ENCODE data around the gene ERC2.
A peak's percentile ranks its signal among the peaks of the same experiment; 100 is the strongest.

ERC2 gene

GRCh38 chr3:56005196-56005805 is 463.0 kb downstream of the ERC2 start:
- TF ChIP-seq, protein P1, sequence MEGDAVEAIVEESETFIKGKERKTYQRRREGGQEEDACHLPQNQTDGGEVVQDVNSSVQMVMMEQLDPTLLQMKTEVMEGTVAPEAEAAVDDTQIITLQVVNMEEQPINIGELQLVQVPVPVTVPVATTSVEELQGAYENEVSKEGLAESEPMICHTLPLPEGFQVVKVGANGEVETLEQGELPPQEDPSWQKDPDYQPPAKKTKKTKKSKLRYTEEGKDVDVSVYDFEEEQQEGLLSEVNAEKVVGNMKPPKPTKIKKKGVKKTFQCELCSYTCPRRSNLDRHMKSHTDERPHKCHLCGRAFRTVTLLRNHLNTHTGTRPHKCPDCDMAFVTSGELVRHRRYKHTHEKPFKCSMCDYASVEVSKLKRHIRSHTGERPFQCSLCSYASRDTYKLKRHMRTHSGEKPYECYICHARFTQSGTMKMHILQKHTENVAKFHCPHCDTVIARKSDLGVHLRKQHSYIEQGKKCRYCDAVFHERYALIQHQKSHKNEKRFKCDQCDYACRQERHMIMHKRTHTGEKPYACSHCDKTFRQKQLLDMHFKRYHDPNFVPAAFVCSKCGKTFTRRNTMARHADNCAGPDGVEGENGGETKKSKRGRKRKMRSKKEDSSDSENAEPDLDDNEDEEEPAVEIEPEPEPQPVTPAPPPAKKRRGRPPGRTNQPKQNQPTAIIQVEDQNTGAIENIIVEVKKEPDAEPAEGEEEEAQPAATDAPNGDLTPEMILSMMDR (IDR thresholded peaks at IDR 0.05; ENCODE audit: unreplicated experiment in 3 of 3) = no peak
- Mint-ChIP-seq H3K9me3 (no peaks in the 10 kb centered on the region), H3K27ac (no peak overlapping the region), H3K4me3 (no peak overlapping the region), H3K4me1 (peaks cover 45% of the 10 kb centered on the region), H3K36me3 (ENCODE audit: low read depth) (no peaks in the 10 kb centered on the region), H3K27me3 (ENCODE audit: low read depth) (no peaks in the 10 kb centered on the region)

DNA sequence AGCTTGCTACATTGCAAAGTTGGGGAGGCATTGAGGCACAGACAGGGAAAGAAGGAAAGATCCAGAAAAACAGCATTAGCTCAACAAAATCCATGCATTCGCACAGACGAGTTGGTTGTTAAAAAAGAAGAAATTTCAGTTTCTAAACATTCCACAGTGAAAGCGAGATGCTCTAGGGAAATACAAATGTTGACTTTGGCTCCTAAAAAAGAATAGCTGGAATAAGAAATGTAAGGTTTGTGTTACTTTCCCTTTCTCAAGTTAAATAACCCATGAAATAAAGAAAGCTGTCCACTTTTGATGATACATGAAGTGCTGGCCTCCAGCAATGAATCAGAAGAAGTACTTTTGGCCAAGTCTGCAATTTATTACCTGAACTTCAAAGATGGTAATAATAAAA is 465.1 kb downstream of the ERC2 start:
- no peaks in the 10 kb centered on the region for H3K27me3 Mint-ChIP-seq (ENCODE audit: low read depth)
- H3K4me1 Mint-ChIP-seq = peaks cover 45% of the 10 kb centered on the region
- no peaks in the 10 kb centered on the region for H3K9me3 Mint-ChIP-seq
- TF ChIP-seq, protein P1 (IDR thresholded peaks at IDR 0.05; ENCODE audit: unreplicated experiment in 3 of 3) = no peak
- no peaks in the 10 kb centered on the region for H3K36me3 Mint-ChIP-seq (ENCODE audit: low read depth)
- H3K27ac Mint-ChIP-seq = peak overlapping the region; percentile 85 to 93 (median 92)
- peak overlapping the region in 1 of 3 experiments; percentile 22 for H3K4me3 Mint-ChIP-seq

DNA sequence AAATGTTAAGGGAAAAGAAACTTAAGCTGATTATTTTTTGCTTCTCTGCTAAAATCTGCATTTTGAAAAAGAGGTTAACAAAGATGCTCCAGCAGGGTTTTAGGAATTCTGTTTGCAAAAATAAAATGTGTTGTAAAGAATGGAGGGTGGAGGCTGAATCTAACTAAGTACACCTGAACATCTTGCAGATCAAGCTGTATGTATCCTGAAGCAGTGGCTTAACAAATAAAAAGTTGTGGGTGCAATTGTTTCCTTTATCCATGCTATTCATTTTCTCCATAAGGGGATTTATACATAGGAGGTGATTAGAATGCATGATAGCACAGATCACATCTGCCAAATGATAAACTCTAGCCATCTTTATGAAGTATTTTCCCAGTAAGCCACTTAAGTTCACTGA is 466.3 kb downstream of the ERC2 start:
- no peaks in the 10 kb centered on the region for H3K36me3 Mint-ChIP-seq (ENCODE audit: low read depth)
- no peaks in the 10 kb centered on the region for H3K9me3 Mint-ChIP-seq
- no peaks in the 10 kb centered on the region for H3K27me3 Mint-ChIP-seq (ENCODE audit: low read depth)
- H3K27ac Mint-ChIP-seq = peak overlapping the region; percentile 11 to 92 (median 26)
- TF ChIP-seq, protein P1 (IDR thresholded peaks at IDR 0.05; ENCODE audit: unreplicated experiment in 3 of 3) = no peak
- H3K4me3 Mint-ChIP-seq = no peak overlapping the region
- peaks cover 41% of the 10 kb centered on the region for H3K4me1 Mint-ChIP-seq

DNA sequence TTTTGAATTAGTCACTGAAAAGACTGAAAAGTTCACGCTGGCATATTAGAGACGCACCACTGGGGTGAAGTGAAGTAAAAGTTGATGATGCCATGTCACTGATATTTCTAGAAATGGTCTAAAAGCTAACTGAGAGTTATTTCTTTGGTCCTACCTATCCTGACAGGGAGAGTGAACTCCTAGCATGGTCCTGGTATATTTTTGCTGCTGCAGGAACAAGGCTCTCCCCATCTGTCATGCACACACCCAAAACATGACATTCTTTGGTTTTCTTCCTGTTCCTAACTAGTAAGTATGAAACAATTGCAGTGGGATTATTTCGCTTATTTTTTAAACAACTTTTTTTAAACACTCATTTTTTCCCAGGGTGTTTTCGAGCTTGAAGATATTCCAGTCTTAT is 466.7 kb downstream of the ERC2 start:
- Mint-ChIP-seq H3K4me1 (peaks cover 39% of the 10 kb centered on the region), H3K36me3 (ENCODE audit: low read depth) (no peaks in the 10 kb centered on the region), H3K27ac (peak overlapping the region; percentile 11 to 92 (median 26)), H3K4me3 (no peak overlapping the region), H3K27me3 (ENCODE audit: low read depth) (no peaks in the 10 kb centered on the region), H3K9me3 (no peaks in the 10 kb centered on the region)
- TF ChIP-seq, protein P1 (IDR thresholded peaks at IDR 0.05; ENCODE audit: unreplicated experiment in 3 of 3) = no peak

GRCh38 chr3:55989366-55989765 is 478.9 kb downstream of the ERC2 start:
- H3K4me1 Mint-ChIP-seq = peaks cover 49% of the 10 kb centered on the region
- no peak overlapping the region for H3K4me3 Mint-ChIP-seq
- H3K27ac Mint-ChIP-seq = peak overlapping the region; percentile 59 to 92 (median 74)
- TF ChIP-seq, protein P1 (IDR thresholded peaks at IDR 0.05; ENCODE audit: unreplicated experiment in 3 of 3) = no peak
- H3K36me3 Mint-ChIP-seq (ENCODE audit: low read depth) = no peaks in the 10 kb centered on the region
- no peaks in the 10 kb centered on the region for H3K9me3 Mint-ChIP-seq
- H3K27me3 Mint-ChIP-seq (ENCODE audit: low read depth) = no peaks in the 10 kb centered on the region

DNA sequence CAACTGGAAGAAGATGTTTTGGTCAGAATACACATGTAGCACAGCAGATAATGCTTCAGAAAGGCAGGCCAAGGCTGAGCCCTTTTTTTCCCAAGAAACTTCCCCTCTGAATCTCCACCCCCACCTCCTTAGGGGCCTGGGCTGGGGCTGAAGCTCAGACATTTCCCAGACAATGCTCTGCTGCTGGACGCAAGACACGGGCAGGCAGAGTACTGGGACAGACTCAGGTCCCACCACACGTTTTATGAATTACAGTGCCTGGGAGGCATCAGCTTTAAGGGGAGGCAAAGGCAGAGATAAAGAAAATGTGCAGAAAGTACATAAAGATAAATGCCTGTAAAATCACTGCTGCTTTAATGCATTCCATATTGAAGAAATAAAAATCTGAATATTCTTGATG is 479.4 kb downstream of the ERC2 start:
- no peaks in the 10 kb centered on the region for H3K36me3 Mint-ChIP-seq (ENCODE audit: low read depth)
- no peaks in the 10 kb centered on the region for H3K9me3 Mint-ChIP-seq
- H3K27ac Mint-ChIP-seq = peak overlapping the region; percentile 59 to 92 (median 74)
- peak overlapping the region in 1 of 3 experiments; percentile 44 for H3K4me3 Mint-ChIP-seq
- TF ChIP-seq, protein P1 (IDR thresholded peaks at IDR 0.05; ENCODE audit: unreplicated experiment in 3 of 3) = no peak
- peaks cover 46% of the 10 kb centered on the region for H3K4me1 Mint-ChIP-seq
- no peaks in the 10 kb centered on the region for H3K27me3 Mint-ChIP-seq (ENCODE audit: low read depth)
